Thoracic aorta endothelial cell (primary cell): ENCODE data around the gene BTC. TPM values are rescaled to one million over a fixed set of nuclear protein-coding genes. Genes with fewer than 3 reads are reported as not detected.

Experiments used
- total RNA-seq: library from RNA; depleted of rRNA; stranded (reverse); fragments of >200 nt; gene quantifications from 2 replicates; pipeline ENCODE4 v1.2.3, GENCODE V29; 2012

BTC gene, protein sequence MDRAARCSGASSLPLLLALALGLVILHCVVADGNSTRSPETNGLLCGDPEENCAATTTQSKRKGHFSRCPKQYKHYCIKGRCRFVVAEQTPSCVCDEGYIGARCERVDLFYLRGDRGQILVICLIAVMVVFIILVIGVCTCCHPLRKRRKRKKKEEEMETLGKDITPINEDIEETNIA
- total RNA-seq, result 0.13 and 0.43 TPM in 2 replicates

DNA sequence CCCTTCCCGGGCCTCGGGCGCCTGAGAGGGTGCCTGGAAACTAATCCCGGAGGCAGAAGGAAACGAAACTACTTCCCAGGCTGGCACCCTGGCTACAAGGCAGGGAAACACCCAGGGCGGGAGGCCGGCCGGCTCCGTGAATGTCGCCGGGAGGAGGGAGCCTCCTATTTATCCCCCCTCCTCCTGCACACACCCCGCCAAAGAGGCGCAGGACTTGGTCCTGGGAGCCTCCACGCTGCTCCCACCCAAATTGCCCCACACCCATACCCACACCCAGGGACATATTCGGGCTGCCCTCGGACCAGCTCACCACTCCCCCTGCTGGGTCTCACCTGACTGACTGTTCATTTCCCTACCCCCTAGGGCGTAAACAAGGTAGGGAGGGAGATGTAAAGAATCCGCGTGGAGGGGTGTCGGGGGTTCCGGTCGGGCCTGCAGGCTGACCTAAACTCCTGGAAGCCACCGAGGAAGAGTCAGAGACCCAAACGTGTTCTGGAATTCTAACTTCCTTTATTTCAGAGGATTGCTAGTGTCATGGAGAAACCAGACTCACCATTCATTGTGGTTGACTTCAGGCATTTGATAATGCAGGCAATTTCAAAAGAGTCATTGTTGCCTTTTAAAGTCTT lies at the start of gene BTC:
BTC (minus strand) TSS at position 142 of the 629 bp plus-strand sequence. CDS start 198 bp downstream, outside the sequence.

Other genes with a start within 250 kb of the BTC start
- gene PARM1, start 138.6 kb upstream of the BTC start, total RNA-seq, result under 0.01 and 0.14 TPM in 2 replicates